Measurements from ENCODE around the gene PERM1.
"Not testable (repeated sequence)": the region's sequence is repeated elsewhere in the genome, so short reads cannot be mapped to it uniquely, and the experiment has no call there.

Gene PERM1

GRCh38 chr1:1014799-1015681, 33.1 kb upstream of the PERM1 start:
- no peak for DNase-seq (ENCODE audit: low read depth)

- DNase-seq (ENCODE audit: low read depth): no peak
These were observed 32.2 kb upstream of the PERM1 start for GRCh38 chr1:1013922-1014648.

GRCh38 chr1:1013105-1013921, 31.4 kb upstream of the PERM1 start, which contains the start of gene ISG15:
Gene ISG15, plus strand, starts transcription at chr1:1013497. Its CDS starts 77 bp downstream, at chr1:1013574.
- DNase-seq (ENCODE audit: low read depth): peak; percentile 69

GRCh38 chr1:1012736-1013104, 30.8 kb upstream of the PERM1 start:
- DNase-seq (ENCODE audit: low read depth): not testable (repeated sequence)

GRCh38 chr1:1011396-1011949, 29.6 kb upstream of the PERM1 start:
- DNase-seq (ENCODE audit: low read depth): no peak

- not testable (repeated sequence) for DNase-seq (ENCODE audit: low read depth)
These were observed 28.2 kb upstream of the PERM1 start for GRCh38 chr1:1010131-1010530.

GRCh38 chr1:1006305-1007159, 24.6 kb upstream of the PERM1 start:
- no peak for DNase-seq (ENCODE audit: low read depth)

GRCh38 chr1:1005774-1006304, 23.9 kb upstream of the PERM1 start:
- no peak for DNase-seq (ENCODE audit: low read depth)

- DNase-seq (ENCODE audit: low read depth): no peak
These were observed 23.1 kb upstream of the PERM1 start for GRCh38 chr1:1004780-1005697.

- no peak for DNase-seq (ENCODE audit: low read depth)
These were observed 22.5 kb upstream of the PERM1 start for GRCh38 chr1:1004420-1004779.

GRCh38 chr1:1003618-1004419, 21.9 kb upstream of the PERM1 start:
- no peak for DNase-seq (ENCODE audit: low read depth)

GRCh38 chr1:1001057-1001783, 19.3 kb upstream of the PERM1 start:
- DNase-seq (ENCODE audit: low read depth): no peak

GRCh38 chr1:1000357-1001056, 18.6 kb upstream of the PERM1 start:
- peak; percentile 47 for DNase-seq (ENCODE audit: low read depth)

GRCh38 chr1:999725-1000356, 17.9 kb upstream of the PERM1 start, which contains the start of gene HES4:
Gene HES4, minus strand, starts transcription at chr1:1000097. Its CDS starts 124 bp downstream, at chr1:999973.
- no peak for DNase-seq (ENCODE audit: low read depth)

GRCh38 chr1:998995-999724, 17.3 kb upstream of the PERM1 start:
- DNase-seq (ENCODE audit: low read depth): no peak

- no peak for DNase-seq (ENCODE audit: low read depth)
These were observed 16.8 kb upstream of the PERM1 start for GRCh38 chr1:998745-998994.

All from stimulated activated CD8-positive, alpha-beta memory T cell treated with anti-CD3 and anti-CD28 coated beads, Interleukin-7, amount 100 ng/mL, for 24 hours (primary cell).